Activated CD8-positive, alpha-beta memory T cell treated with anti-CD3 and anti-CD28 coated beads for 36 hours (primary cell): ENCODE results near the gene C12orf76. TPM values are rescaled to one million over a fixed set of nuclear protein-coding genes. Genes with fewer than 3 reads are reported as not detected.
"Not testable (repeated sequence)": the region's sequence is repeated elsewhere in the genome, so short reads cannot be mapped to it uniquely, and the experiment has no call there.

Source experiments
- CTCF ChIA-PET: fragments of 350-600 bp; sonication (Branson Sonifier 250); formaldehyde crosslinking; loops from one replicate; lab custom pipeline; 2021; ENCODE audit warnings: antibody characterized with exemption; lab: Charles Lee
- POLR2A ChIA-PET: fragments of 350-600 bp; sonication (Branson Sonifier 250); formaldehyde crosslinking; loops from one replicate; lab custom pipeline; 2021; ENCODE audit warnings: antibody characterized with exemption; lab: Charles Lee
- total RNA-seq, 2 experiments: library from RNA; stranded (reverse); gene quantifications; one replicate each; pipeline ENCODE4 v1.2.3, GENCODE V29; 2021

C12orf76 gene
- total RNA-seq, 2 experiments from 2014 or later = 10.6 to 11.7 TPM

DNA sequence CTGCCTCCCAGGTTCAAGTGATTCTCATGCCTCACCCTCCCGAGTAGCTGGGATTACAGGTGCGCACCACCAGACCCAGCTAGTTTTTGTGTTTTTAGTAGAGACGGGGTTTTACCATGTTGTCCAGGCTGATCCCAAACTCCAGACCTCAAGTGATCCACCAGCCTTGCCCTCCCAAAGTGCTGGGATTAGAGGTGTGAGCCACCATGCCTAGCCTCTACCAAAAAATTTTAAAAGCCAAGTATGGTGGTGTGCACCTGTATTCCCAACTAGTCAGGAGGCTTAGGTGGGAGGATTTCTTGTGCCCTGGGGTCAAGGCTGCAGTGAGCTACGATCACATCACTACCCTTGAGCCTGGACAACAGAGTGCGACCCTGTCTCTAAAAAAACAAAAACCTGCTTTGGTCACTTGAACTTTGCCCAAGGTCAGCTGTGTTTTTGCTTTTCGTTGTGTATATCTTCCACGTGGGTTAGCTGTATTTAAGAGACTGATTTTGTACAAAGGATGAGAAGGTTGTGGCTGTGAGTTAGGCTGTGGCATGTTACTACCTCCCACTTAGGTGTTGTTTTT, 12.7 kb downstream of the C12orf76 start:
- POLR2A ChIA-PET = no interaction called here
- CTCF ChIA-PET = interaction anchor here (0.7 kb wide), 1 partner anchor 54 kb away, joined by 3 read pairs; no protein-coding TSS in a partner anchor

DNA sequence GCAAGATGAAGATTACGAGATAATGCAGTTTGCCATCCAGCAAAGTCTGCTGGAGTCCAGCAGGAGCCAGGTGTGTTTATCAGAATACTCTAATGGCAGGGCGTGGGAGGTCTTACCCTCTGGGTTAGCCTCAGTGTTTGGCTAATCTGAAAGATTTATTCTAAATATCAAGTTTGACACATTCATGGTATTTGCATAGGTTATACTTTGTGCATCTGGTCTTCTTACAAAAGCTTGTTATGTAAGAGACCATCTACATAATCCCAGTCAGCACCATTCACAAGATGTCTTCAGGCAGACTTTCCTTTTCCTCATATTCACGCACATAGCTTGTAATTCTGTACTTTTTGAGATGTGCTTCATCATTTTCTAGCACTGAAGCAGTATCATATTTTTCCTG, 14.4 kb downstream of the C12orf76 start:
- CTCF ChIA-PET = interaction anchor here (1.0 to 1.4 kb wide), 2 partner anchors 9 to 12 kb away, joined by 3 to 5 read pairs; no protein-coding TSS in a partner anchor
- POLR2A ChIA-PET = no interaction called here

DNA sequence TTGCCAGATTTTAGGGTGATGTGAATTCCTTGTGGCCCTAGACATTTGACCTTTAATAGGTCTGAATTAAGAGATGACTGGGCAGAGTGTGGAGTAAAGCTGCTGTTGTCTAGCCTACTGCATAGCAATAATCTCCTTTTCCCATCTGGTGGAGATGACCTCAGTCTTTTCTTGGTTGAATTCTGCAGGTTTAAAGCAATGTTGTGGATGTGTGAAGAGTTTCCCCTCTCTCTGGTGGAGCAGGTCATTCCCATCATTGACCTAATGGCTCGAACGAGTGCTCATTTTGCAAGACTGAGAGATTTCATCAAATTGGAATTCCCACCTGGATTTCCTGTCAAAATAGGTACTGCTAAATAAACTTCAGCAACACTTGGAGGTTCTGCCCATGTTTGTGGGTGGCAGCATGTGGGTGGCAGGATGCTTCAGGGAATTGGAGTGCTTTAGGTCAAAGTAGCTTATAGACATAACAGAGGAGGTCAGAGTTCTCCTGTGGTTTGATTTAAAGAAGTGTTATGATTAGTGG, 19.0 kb downstream of the C12orf76 start:
- CTCF ChIA-PET = no interaction called here
- POLR2A ChIA-PET = no interaction called here

DNA sequence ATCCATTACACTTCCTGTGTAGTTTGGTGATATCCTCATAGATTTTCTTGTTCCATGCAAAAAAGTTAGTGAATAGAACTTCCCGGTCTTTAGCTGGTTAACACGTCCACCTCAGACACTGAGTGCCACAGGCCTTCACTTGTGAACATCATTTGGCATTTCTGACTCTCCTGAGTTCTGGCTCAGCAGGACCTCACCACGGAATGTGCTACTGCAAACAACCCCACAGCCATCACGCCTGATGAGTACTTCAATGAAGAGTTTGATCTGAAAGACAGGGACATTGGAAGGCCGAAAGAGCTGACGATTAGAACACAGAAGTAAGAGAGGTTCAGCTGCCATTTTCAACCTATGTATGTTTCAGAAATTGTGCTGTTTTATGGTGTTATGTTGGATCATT, 20.0 kb downstream of the C12orf76 start:
- POLR2A ChIA-PET = no interaction called here
- CTCF ChIA-PET = interaction anchor here (1.3 kb wide), 1 partner anchor 9 kb away, joined by 4 read pairs; no protein-coding TSS in a partner anchor

DNA sequence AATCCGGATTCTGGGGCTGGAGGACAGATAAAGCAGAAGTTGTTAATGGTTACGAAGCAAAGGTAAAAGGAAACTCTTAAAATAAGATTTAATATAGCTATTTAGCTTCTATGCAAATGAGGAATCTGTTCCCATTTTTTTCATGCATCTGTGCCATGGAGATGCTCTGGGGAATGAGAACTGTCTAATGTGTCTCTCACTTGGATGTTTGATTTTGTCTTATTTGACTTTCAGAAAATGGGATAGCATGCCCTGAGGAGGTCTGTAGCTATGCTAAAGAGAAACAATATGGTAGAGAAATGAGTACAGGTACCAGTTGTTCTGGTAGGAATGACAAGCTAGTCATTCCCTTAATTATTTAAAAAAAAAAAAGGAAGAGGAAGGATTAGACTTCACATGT, 24.3 kb downstream of the C12orf76 start:
- ChIA-PET CTCF (interaction anchor here (0.6 to 0.9 kb wide), 2 partner anchors 170 to 283 kb away, joined by 3 read pairs; no protein-coding TSS in a partner anchor), POLR2A (interaction anchor here (0.5 kb wide), 1 partner anchor 154 kb away, joined by 3 read pairs; no protein-coding TSS in a partner anchor)

DNA sequence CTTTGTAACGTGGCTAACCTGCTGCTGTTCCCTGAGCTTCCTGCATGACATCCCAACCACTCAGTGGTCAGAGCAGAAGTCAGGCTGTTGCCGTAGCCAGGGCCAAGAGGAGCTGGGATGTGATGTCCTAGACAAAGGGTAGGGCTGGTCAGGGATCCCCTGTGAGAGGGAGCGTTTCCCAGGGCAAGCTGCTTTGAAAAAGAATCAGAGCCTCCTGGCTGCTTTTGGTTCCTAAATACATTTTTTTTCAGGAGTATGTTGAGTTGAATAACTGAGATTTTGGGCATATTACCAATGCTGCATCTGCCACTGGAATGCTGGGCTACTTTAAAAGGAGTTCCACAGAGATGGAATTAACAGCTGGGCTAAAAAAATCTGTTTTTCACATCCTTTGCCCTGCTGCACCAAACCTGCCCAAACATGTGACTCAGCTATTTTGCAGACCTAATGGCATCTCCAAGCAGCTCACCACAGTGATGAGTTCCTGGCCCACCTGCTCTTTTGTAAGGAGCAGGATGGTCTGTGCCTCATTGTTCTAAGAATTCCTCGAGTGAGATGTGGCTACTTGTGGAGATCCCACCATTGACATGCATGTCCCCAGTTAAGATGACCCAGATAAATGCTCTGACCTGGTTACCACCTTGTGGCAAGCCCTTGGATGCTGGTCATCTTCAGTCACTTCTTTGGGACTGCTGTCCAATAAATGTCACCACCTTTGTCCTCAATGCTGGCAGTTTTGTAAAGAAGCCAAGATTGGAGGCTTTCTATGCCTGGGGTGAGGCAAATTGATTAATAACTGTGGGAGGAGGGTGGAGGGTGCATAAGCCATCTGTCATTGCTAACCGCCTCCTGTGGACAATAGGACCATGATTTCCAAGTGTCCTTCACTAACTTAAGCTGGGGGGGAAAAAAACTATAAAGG, 25.0 kb downstream of the C12orf76 start:
- CTCF ChIA-PET = interaction anchor here (0.6 kb wide), 1 partner anchor 284 kb away, joined by 3 read pairs; no protein-coding TSS in a partner anchor
- POLR2A ChIA-PET = no interaction called here

DNA sequence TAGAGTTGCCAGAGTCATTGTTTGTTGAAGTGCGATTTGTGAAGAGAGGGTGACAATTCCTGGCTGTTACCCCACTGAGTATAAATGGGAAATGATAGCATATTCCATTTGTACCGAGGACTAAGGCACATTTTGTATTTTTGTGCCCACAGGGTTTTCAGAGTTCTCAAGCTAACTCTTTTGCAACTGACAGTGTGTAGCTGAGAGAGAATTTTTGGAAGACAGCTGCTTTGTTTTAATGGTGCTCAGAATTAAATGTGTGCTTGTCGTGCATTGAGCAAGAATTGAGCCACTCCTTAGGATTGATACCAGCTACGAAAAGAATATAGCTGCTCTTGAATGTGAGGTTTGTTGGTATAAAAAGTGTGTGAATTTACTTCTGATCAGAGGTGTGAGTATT, 27.4 kb downstream of the C12orf76 start:
- POLR2A ChIA-PET = no interaction called here
- CTCF ChIA-PET = interaction anchor here (0.6 to 0.8 kb wide), 4 partner anchors 31 to 87 kb away, joined by 3 to 4 read pairs (median 3); no protein-coding TSS in a partner anchor

DNA sequence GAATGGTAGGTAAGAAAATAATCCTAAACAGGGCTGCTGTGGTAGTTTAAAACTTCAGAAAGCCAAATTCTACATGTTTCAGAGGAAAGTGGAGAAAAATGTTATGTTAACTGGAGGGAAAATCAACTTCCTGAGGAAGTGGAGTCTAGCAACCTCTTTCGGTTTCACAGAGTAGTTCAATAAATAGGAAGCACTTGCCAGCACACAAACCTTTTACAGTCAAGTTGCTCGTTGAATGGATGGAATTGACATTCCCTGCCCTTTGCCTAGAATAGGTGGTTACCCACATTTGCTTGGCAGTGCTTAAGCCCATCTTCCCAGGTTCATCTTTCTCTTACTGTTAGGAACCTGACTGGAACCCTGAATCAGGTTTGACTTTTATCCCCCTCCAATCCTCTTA, 33.2 kb downstream of the C12orf76 start:
- POLR2A ChIA-PET = no interaction called here
- CTCF ChIA-PET = no interaction called here

DNA sequence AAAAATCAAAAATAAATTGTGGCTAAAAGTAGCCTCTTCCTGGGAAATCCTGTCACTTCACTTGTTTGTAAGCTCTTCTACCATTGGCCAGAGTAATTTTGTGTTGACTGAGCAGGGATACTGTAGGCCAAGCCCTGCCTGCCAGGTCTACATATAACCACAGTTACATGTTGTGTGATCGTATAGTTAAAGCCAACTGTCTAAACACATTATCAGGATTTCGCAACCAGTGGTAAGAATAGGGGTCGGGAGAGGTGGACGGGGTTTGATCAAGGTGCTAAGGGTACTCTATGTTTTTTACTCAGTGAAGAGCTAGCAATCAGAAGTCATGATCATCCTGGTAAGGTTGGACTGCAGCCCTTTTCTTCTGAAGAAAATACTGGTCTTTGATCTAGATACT, 35.7 kb downstream of the C12orf76 start:
- CTCF ChIA-PET = no interaction called here
- POLR2A ChIA-PET = no interaction called here

DNA sequence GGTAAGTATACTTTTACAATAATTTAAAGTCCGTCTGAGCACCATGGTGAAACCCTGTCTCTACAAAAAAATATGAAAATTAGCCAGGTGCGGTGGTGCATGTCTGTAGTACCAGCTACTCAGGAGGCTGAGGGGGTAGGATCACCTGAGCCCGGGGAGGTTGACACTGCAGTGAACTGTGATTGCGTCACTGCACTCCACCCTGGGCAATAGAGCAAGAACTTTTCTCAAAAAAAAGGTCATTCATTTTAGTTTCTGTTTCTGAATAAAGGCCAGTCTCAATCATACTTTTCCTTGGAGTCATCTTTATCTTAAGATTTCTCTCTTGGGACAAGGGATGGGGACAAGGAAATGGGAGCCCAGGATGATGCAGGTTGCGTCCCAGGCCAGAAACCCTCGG, 36.2 kb downstream of the C12orf76 start:
- POLR2A ChIA-PET = no interaction called here
- CTCF ChIA-PET = no interaction called here

DNA sequence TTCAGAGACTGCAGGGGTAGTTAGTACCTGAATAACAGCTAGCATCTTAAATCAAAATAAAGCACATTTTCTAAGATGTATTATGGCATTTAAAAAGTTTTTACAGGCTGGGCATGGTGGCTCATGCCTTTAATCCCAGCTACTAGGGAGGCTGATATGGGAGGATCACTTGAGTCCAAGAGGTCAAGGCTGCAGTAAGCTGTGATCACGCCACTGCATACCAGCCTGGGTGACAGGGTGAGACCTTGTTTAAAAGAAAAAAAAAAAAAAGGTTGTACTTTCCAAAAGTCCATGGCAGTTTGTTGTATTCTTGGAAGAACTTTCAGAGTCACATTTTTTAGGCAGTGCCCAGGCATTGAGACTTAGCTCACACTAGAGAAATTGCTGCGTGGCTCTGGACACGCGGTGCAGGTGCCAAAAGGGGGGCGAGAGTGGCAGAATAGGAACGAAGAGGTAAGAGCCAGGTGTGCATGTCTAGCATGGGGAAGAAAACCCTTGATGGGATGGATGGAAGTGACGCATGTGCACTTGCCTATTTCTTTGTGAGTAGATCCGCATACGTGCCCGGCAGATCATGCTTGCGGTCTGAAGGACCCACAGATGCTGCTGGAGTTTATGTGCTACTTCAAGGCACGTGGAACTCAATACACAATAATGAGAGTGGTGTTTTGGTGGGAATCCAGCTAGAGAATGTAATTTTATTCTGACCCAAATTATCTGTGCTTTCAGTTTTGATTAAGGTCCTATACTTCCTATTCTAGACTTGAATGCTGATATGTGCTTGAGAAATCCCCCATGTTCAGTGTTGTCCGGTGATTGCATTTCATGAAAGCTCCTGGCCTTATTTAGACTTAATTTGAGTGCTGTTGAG, 37.2 kb downstream of the C12orf76 start:
- POLR2A ChIA-PET = no interaction called here
- CTCF ChIA-PET = interaction anchor here (1.5 kb wide), 1 partner anchor 30 kb away, joined by 4 read pairs; no protein-coding TSS in a partner anchor

DNA sequence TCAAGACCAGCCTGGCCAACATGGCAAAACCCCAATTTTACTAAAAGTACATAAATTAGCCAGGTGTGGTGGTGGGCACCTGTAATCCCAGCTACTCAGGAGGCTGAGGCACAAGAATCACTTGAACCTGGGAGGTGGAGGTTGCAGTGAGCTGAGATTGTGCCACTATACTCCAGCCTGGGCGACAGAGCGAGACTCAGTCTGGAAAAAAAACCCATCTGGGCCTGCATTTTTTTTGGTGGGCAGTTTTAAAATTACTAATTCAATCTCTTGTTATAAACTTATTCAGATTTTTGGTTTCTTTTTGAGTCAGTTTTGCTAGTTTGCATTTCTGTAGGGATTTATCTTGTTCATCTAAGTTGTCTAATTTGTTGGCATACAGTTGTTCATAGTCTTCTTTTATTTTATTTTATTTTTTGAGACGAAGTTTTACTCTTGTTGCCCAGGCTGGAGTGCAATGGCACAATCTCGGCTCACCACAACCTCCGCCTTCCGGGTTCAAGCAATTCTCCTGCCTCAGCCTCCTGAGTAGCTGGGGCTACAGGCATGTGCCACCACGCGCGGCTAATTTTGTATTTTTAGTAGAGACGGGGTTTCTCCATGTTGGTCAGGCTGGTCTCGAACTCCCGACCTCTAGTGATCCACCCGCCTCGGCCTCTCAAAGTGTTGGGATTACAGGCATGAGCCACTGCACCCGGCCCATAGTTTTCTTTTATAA, 39.5 kb downstream of the C12orf76 start:
- CTCF ChIA-PET, POLR2A ChIA-PET: not testable (repeated sequence)

DNA sequence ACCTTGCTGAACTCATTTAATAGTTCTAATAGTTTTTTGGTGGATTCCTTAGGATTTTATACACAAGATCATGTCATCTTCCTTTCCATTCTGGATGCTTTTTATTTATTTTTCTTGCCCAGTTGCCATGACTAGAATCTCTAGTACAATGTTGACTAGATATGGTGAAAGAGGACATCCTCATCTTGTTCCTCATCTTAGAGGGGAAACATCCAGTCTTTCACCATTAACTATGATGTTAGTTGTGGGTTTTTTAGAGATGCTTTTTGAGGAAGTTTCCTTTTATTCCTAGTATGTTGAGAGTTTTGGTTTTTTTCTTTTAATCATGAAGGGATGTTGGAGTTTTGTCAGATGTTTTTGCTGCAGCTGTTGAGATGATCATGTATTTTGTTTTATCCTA, 40.4 kb downstream of the C12orf76 start:
- ChIA-PET POLR2A (no interaction called here), CTCF (no interaction called here)

DNA sequence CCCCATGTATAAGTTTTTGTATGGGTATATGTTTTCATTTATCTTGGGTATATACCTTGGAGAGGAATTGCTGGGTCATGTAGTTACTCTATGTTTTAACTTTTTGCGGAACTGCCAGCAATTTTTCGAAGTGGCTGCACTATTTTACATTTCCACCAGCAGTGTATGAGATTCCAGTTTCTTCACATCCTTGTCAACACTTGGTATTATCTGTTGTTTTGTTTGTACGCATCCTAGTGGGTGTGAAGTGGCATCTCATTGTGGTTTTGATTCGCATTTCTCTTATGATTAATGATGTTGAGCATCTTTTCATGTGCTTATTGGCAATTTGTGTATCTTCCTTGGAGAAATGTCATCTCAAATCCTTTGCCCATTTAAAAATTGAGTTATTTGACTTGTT, 42.2 kb downstream of the C12orf76 start:
- POLR2A ChIA-PET = no interaction called here
- CTCF ChIA-PET = no interaction called here

DNA sequence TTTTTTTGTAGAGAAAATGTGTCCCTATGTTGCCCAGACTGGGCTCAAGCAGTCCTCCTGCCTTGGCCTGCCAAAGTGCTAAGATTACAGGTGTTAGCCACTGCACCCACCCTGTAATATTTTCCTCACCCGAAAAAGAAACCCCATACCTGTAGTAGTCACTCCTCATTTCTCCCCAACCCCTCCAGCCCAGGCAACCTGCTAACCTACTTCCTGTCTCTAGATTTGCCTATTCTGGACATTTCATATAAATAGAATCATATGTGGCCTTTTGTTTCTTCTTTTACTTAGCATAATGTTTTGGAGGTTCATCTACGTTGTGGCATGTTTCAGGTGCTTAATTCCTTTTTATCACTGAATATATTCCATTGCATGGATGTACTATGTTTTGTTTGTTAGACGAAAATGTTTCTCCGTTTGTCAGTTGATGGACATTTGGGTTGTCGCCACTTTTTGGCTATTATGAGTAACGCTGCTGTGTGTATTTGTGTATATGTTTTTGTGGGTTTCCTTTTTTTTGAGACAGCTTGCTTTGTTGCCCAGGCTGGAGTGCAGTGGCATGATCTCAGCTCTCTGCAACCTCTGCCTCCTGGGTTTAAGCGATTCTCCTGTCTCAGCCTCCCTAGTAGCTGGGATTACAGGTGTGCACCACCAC, 42.9 kb downstream of the C12orf76 start:
- ChIA-PET CTCF (interaction anchor here (1.3 kb wide), 1 partner anchor 9 kb away, joined by 4 read pairs; the partner anchor contains the start of gene GIT2), POLR2A (no interaction called here)

DNA sequence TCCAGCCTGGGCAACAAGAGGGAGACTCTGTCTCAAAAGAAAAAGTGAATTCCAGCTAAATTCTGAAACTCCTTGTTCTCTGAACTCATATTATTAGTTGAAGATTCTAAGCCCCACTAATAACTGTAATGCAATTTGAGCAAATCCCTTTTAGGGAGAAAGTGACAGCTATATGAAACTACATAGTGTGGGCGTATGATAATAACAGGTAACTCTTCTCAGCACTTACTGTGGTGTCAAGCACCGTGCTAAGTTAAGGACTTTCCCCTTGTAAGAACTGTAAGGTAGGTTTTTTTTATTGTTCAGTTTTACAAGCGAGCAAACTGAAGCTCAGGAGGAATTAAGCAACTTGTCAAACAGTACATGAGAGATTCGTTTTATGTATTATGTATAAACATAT, 43.7 kb downstream of the C12orf76 start:
- CTCF ChIA-PET = interaction anchor here (0.6 to 1.4 kb wide), 3 partner anchors 8 to 119 kb away, joined by 3 to 4 read pairs (median 4); partner anchors contain the start of gene GIT2
- POLR2A ChIA-PET = interaction anchor here (0.7 kb wide), 1 partner anchor 379 kb away, joined by 3 read pairs; no protein-coding TSS in a partner anchor

DNA sequence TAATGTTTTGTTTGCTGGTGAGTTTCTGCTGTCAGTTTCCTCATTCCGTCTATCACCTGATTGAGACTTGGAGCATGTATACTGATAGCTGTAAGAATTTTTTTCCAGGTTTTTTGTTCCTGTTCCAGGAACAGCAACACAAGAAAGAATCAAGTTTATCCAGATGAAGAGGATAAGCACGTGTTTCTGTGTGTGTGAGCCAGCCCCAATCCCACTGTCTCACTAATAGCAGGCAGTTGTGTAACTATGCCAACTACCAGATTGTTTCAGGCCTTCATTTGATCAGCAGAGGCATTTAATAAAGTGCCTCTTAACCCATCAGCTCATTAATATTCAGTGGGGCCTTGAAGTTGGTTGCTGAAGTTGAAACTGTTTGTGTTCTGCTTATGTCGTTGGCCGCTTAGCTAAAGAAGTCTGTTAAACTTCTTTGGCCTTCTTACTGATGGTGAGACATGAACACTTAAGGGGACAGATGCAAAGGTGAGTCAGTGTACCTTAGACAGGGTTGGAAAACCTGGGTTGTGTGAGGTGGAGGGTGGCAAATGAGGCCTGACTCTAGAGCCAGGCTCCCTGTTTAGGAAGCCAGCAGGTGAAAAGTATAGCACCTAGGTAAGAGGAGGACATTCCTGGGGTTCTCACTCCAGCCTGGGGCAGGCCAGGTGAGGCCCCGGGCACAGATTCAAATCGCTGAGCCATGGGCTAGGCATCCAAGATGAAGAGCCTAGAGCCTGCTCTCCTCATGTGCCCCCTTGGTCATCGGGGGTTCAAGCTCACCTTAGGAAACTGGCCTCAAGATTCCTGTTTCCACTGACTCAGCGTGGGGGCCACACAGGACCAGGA, 45.4 kb downstream of the C12orf76 start:
- ChIA-PET POLR2A (no interaction called here), CTCF (interaction anchor here (1.6 kb wide), 1 partner anchor 11 kb away, joined by 5 read pairs; no protein-coding TSS in a partner anchor)
